HEK293 (cell line): Measurements from ENCODE around the gene COMMD3.

Source experiments
- YY1 ChIP-seq: fragments of 450-650 bp; formaldehyde crosslinking; IDR thresholded peaks from 2 replicates; pipeline ENCODE4 v1.5.1; 2018; ENCODE audit warnings: missing biosample characterization, missing genetic modification characterization
- ZFP37 ChIP-seq: fragments of 450-650 bp; formaldehyde crosslinking; IDR thresholded peaks from 2 replicates; pipeline ENCODE4 v1.5.1; 2016; ENCODE audit warnings: missing biosample characterization, missing genetic modification characterization
- ZNF121 ChIP-seq: fragments of 450-650 bp; formaldehyde crosslinking; IDR thresholded peaks from 2 replicates; pipeline ENCODE4 v1.5.1; 2016; ENCODE audit warnings: missing biosample characterization, missing genetic modification characterization
- ZNF362 ChIP-seq: fragments of 450-650 bp; formaldehyde crosslinking; IDR thresholded peaks from 2 replicates; pipeline ENCODE4 v1.5.1; 2016; ENCODE audit warnings: missing biosample characterization, missing genetic modification characterization
- ZNF423 ChIP-seq: fragments of 450-650 bp; formaldehyde crosslinking; IDR thresholded peaks from 2 replicates; pipeline ENCODE4 v1.5.1; 2016; ENCODE audit warnings: missing biosample characterization, missing genetic modification characterization
- ZSCAN5A ChIP-seq: fragments of 450-650 bp; formaldehyde crosslinking; IDR thresholded peaks from 2 replicates; pipeline ENCODE4 v1.5.1; 2016; ENCODE audit warnings: missing biosample characterization, missing genetic modification characterization
- TF ChIP-seq, protein P1 (sequence below): fragments of 450-650 bp; formaldehyde crosslinking; IDR thresholded peaks from 2 replicates; pipeline ENCODE4 v1.5.1; 2016; ENCODE audit warnings: missing biosample characterization, missing genetic modification characterization, borderline replicate concordance

GRCh38 chr10:22323538-22324305, 7.5 kb downstream of the COMMD3 start:
- TF ChIP-seq YY1 (tag by site-specific recombination) (no peak), ZNF362 (tag by site-specific recombination) (no peak), ZFP37 (tag by site-specific recombination) (no peak), ZNF423 (no peak), ZSCAN5A (no peak), ZNF121 (no peak)
- TF ChIP-seq, protein P1, sequence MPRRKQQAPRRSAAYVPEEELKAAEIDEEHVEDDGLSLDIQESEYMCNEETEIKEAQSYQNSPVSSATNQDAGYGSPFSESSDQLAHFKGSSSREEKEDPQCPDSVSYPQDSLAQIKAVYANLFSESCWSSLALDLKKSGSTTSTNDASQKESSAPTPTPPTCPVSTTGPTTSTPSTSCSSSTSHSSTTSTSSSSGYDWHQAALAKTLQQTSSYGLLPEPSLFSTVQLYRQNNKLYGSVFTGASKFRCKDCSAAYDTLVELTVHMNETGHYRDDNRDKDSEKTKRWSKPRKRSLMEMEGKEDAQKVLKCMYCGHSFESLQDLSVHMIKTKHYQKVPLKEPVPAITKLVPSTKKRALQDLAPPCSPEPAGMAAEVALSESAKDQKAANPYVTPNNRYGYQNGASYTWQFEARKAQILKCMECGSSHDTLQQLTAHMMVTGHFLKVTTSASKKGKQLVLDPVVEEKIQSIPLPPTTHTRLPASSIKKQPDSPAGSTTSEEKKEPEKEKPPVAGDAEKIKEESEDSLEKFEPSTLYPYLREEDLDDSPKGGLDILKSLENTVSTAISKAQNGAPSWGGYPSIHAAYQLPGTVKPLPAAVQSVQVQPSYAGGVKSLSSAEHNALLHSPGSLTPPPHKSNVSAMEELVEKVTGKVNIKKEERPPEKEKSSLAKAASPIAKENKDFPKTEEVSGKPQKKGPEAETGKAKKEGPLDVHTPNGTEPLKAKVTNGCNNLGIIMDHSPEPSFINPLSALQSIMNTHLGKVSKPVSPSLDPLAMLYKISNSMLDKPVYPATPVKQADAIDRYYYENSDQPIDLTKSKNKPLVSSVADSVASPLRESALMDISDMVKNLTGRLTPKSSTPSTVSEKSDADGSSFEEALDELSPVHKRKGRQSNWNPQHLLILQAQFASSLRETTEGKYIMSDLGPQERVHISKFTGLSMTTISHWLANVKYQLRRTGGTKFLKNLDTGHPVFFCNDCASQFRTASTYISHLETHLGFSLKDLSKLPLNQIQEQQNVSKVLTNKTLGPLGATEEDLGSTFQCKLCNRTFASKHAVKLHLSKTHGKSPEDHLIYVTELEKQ (tag by site-specific recombination): no peak
